Skeletal muscle satellite cell (primary cell): ENCODE data around the gene GRIA1. TPM values are rescaled to one million over a fixed set of nuclear protein-coding genes. Genes with fewer than 3 reads are reported as not detected.

Source experiments
- H3K27me3 ChIP-seq: 2 replicates; pipeline ENCODE4 v1.7.0; 2013; ENCODE audit warnings: low read length; ENCODE audit not compliant: control insufficient read depth, insufficient read depth
- H3K36me3 ChIP-seq: 2 replicates; pipeline ENCODE4 v1.7.0; 2013; ENCODE audit warnings: mild to moderate bottlenecking, control low read depth, low read length; ENCODE audit not compliant: insufficient read depth
- H3K4me1 ChIP-seq: 2 replicates; pipeline ENCODE4 v1.7.0; 2013; ENCODE audit warnings: low read length; ENCODE audit not compliant: control insufficient read depth, insufficient read depth
- H3K4me2 ChIP-seq: 2 replicates; pipeline ENCODE4 v1.7.0; 2013; ENCODE audit warnings: mild to moderate bottlenecking, low read length
- H3K4me3 ChIP-seq: 2 replicates; pipeline ENCODE4 v1.7.0; 2013; ENCODE audit warnings: low read length
- H3K9ac ChIP-seq: 2 replicates; pipeline ENCODE4 v1.7.0; 2013; ENCODE audit warnings: mild to moderate bottlenecking, low read depth, low read length, moderate library complexity
- H3K9me3 ChIP-seq: replicated peaks from 2 replicates; pipeline ENCODE4 v1.7.0; 2013; ENCODE audit warnings: mild to moderate bottlenecking, control low read depth, low read length
- total RNA-seq: library from RNA; depleted of rRNA; stranded (reverse); fragments of >200 nt; gene quantifications from 2 replicates; pipeline ENCODE4 v1.2.3, GENCODE V29; 2012; rRNA removed

Gene GRIA1
- 0.25 and 2.0 TPM in 2 replicates for total RNA-seq

GRCh38 chr5:153490118-153491037, at the start of gene GRIA1:
Gene GRIA1, plus strand, starts transcription at chr5:153490670.
- H3K9me3 ChIP-seq = no peaks in the 10 kb centered on the region
- peak within 1 kb of the TSS; percentile 76 for H3K4me3 ChIP-seq
- H3K4me1 ChIP-seq = peaks cover 29% of the 10 kb centered on the region
- no peaks in the 10 kb centered on the region for H3K36me3 ChIP-seq
- H3K27me3 ChIP-seq = no peaks in the 10 kb centered on the region
- peak within 1 kb of the TSS; percentile 79 for H3K9ac ChIP-seq
- peak within 1 kb of the TSS; percentile 85 for H3K4me2 ChIP-seq

- Histone ChIP-seq H3K4me2 (peak overlapping the region; percentile 67), H3K36me3 (no peaks in the 10 kb centered on the region), H3K9ac (peak overlapping the region; percentile 35), H3K4me3 (peak overlapping the region; percentile 49), H3K4me1 (peaks cover 15% of the 10 kb centered on the region), H3K27me3 (no peaks in the 10 kb centered on the region), H3K9me3 (no peaks in the 10 kb centered on the region)
Measured at GRCh38 chr5:153445875-153446579, 44.4 kb upstream of the GRIA1 start.

GRCh38 chr5:153447534-153447933, 42.9 kb upstream of the GRIA1 start:
- H3K4me1 ChIP-seq = peaks cover 15% of the 10 kb centered on the region
- no peak overlapping the region for H3K4me3 ChIP-seq
- H3K27me3 ChIP-seq = no peaks in the 10 kb centered on the region
- H3K4me2 ChIP-seq = no peak overlapping the region
- no peak overlapping the region for H3K9ac ChIP-seq
- H3K9me3 ChIP-seq = no peaks in the 10 kb centered on the region
- H3K36me3 ChIP-seq = no peaks in the 10 kb centered on the region

GRCh38 chr5:153456354-153456753, 34.1 kb upstream of the GRIA1 start:
- Histone ChIP-seq H3K27me3 (no peaks in the 10 kb centered on the region), H3K4me1 (no peaks in the 10 kb centered on the region), H3K9ac (no peak overlapping the region), H3K4me2 (no peak overlapping the region), H3K9me3 (no peaks in the 10 kb centered on the region), H3K36me3 (no peaks in the 10 kb centered on the region), H3K4me3 (no peak overlapping the region)

GRCh38 chr5:153456993-153457392, 33.5 kb upstream of the GRIA1 start:
- no peaks in the 10 kb centered on the region for H3K4me1 ChIP-seq

DNA sequence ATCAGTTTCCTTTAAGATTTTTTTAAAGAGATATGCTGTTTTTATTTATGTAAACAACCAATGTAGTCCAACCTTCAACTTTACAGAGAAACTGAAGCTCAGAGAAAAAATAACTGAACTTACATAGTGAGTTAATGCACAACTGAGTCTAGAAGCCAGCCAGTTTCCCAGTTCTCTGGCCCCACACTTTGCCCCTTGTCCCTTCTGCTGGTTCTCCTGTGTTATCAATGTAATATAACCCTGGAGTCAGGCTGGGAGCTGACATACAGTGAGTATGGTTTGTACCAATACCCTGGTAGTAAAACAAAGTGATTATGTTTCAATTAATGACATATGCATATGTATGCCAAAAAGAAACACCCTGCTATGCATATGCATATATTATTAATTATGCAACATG, 32.2 kb upstream of the GRIA1 start:
- Histone ChIP-seq H3K4me2 (no peak overlapping the region), H3K4me3 (no peak overlapping the region), H3K36me3 (no peaks in the 10 kb centered on the region), H3K9me3 (no peaks in the 10 kb centered on the region), H3K9ac (no peak overlapping the region), H3K4me1 (no peaks in the 10 kb centered on the region), H3K27me3 (no peaks in the 10 kb centered on the region)

More at GRCh38 chr5:153456993-153457392, 33.5 kb upstream of the GRIA1 start:
- Histone ChIP-seq H3K4me3 (no peak overlapping the region), H3K4me2 (no peak overlapping the region), H3K36me3 (no peaks in the 10 kb centered on the region), H3K9me3 (no peaks in the 10 kb centered on the region), H3K9ac (no peak overlapping the region), H3K27me3 (no peaks in the 10 kb centered on the region)

- no peak overlapping the region for H3K9ac ChIP-seq
Measured at GRCh38 chr5:153459051-153459743, 31.3 kb upstream of the GRIA1 start.

GRCh38 chr5:153460421-153460820, 30.0 kb upstream of the GRIA1 start:
- Histone ChIP-seq H3K36me3 (no peaks in the 10 kb centered on the region), H3K9ac (no peak overlapping the region), H3K27me3 (no peaks in the 10 kb centered on the region), H3K4me2 (no peak overlapping the region), H3K9me3 (no peaks in the 10 kb centered on the region), H3K4me1 (peaks cover 18% of the 10 kb centered on the region), H3K4me3 (no peak overlapping the region)

More at GRCh38 chr5:153459051-153459743, 31.3 kb upstream of the GRIA1 start:
- Histone ChIP-seq H3K4me2 (no peak overlapping the region), H3K36me3 (no peaks in the 10 kb centered on the region), H3K4me1 (peaks cover 9% of the 10 kb centered on the region), H3K4me3 (no peak overlapping the region), H3K9me3 (no peaks in the 10 kb centered on the region), H3K27me3 (no peaks in the 10 kb centered on the region)

- no peaks in the 10 kb centered on the region for H3K36me3 ChIP-seq
- no peaks in the 10 kb centered on the region for H3K27me3 ChIP-seq
- no peak overlapping the region for H3K4me2 ChIP-seq
- peaks cover 18% of the 10 kb centered on the region for H3K4me1 ChIP-seq
- no peak overlapping the region for H3K4me3 ChIP-seq
- no peaks in the 10 kb centered on the region for H3K9me3 ChIP-seq
- H3K9ac ChIP-seq = no peak overlapping the region
Measured at GRCh38 chr5:153461341-153461740, 29.1 kb upstream of the GRIA1 start.

GRCh38 chr5:153463806-153464205, 26.7 kb upstream of the GRIA1 start:
- Histone ChIP-seq H3K4me2 (peak overlapping the region; percentile 56), H3K4me1 (peaks cover 18% of the 10 kb centered on the region), H3K9me3 (no peaks in the 10 kb centered on the region), H3K4me3 (no peak overlapping the region), H3K27me3 (no peaks in the 10 kb centered on the region), H3K36me3 (no peaks in the 10 kb centered on the region), H3K9ac (peak overlapping the region; percentile 38)

GRCh38 chr5:153467546-153467945, 22.9 kb upstream of the GRIA1 start:
- Histone ChIP-seq H3K9me3 (no peaks in the 10 kb centered on the region), H3K4me1 (peaks cover 18% of the 10 kb centered on the region), H3K27me3 (no peaks in the 10 kb centered on the region), H3K4me2 (no peak overlapping the region), H3K9ac (no peak overlapping the region), H3K36me3 (no peaks in the 10 kb centered on the region), H3K4me3 (no peak overlapping the region)
